ENCODE results near the gene PTAFR. TPM values are rescaled to one million over a fixed set of nuclear protein-coding genes. Genes with fewer than 3 reads are reported as not detected.

PTAFR gene
- total and polyA plus RNA-seq, 2 of the 4 experiments (the other 2 are of a cell fraction), result 0.17 to 0.18 TPM

- H2AFZ ChIP-seq (replicated peaks; ENCODE audit: low read length, poor library complexity), result no peak overlapping the region
- no peak overlapping the region for H2BK15ac ChIP-seq (ENCODE audit: low read depth, low read length)
- peak overlapping the region; percentile 62 for H2AK9ac ChIP-seq (replicated peaks; ENCODE audit: low read depth, low read length, poor library complexity)
- H2BK5ac ChIP-seq (ENCODE audit: low read depth, low read length, poor library complexity, severe bottlenecking), result no peak overlapping the region
- H3K56ac ChIP-seq (ENCODE audit: extremely low read depth, insufficient read depth, low read length), result no peak overlapping the region
- H4K91ac ChIP-seq (ENCODE audit: insufficient read depth, low read depth, low read length), result no peak overlapping the region
- H3K79me1 ChIP-seq (ENCODE audit: low read depth in 1 of 2, low read length in 2 of 2), result no peaks in the 10 kb centered on the region
- CTCF ChIA-PET, result no interaction called here
- H2AK5ac ChIP-seq (ENCODE audit: low read depth, low read length), result peak overlapping the region; percentile 43; the same call in 1 of the 2 replicates
- POLR2A ChIA-PET (ENCODE audit: unreplicated experiment), result interaction anchor here (0.6 kb wide), 1 partner anchor 329 kb away, joined by 3 read pairs; no protein-coding TSS in a partner anchor
- 0 out of 4 replicates have a peak overlapping the region, but pooled peaks of 1 of the 2 experiments have one; percentile 29 for H4K8ac ChIP-seq (ENCODE audit: low read depth in 2 of 2, low read length in 2 of 2)
- H3K23ac ChIP-seq (ENCODE audit: low read depth, low read length), result no peak overlapping the region
- no peaks in the 10 kb centered on the region for H3K9me3 ChIP-seq (ENCODE audit: control insufficient read depth, insufficient read depth, low read length)
- no peaks in the 10 kb centered on the region for H3K27me3 ChIP-seq (ENCODE audit: control insufficient read depth, insufficient read depth, low read length)
- H2BK120ac ChIP-seq (ENCODE audit: low read depth, low read length), result no peak overlapping the region
- H3K9me1 ChIP-seq (ENCODE audit: insufficient read depth, low read length), result peaks cover 11% of the 10 kb centered on the region; the same call in 1 of the 2 replicates
- H3K4me3 ChIP-seq (ENCODE audit: insufficient read depth, low read depth, low read length), result no peak overlapping the region
- no peaks in the 10 kb centered on the region for H3K36me3 ChIP-seq (ENCODE audit: control insufficient read depth, insufficient read depth, low read length)
- H3K9ac ChIP-seq (ENCODE audit: low read depth, low read length), result no peak overlapping the region
- ATAC-seq (ENCODE audit: low read depth) (peak; percentile 51), DNase-seq (no peak)
- BruUV-seq (replicated peaks), result no TSS peak
- H3K18ac ChIP-seq (ENCODE audit: low read depth, low read length), result no peak overlapping the region; the same call in 1 of the 2 replicates
- no peaks in the 10 kb centered on the region for H4K20me1 ChIP-seq (ENCODE audit: insufficient read depth, low read length)
- intact Hi-C loops (cut with micrococcal nuclease) (no loop called here), in situ Hi-C loops (cut with MboI; ENCODE audit: low sequenced_read_pairs) (no loop called here), dilution Hi-C loops (cut with HindIII; ENCODE audit: low sequenced_read_pairs, unreplicated experiment) (no loop called here)
- 55% methylated on average over 2 of the region's 8 CpGs; no CpG with 5 or more reads in 1 of the 2 experiments for WGBS, 2 experiments (ENCODE audit: extremely low coverage in 2 of 2, insufficient read length in 1 of 2)
- H3K4me1 ChIP-seq (ENCODE audit: control insufficient read depth, insufficient read depth, low read length), result peaks cover 22% of the 10 kb centered on the region
- no peak overlapping the region for H4K5ac ChIP-seq (ENCODE audit: low read depth, low read length)
- H3K4ac ChIP-seq (ENCODE audit: low read depth, low read length), result no peak overlapping the region; the same call in 1 of the 2 replicates
- TF ChIP-seq USF2 (IDR thresholded peaks at IDR 0.05; ENCODE audit: low read depth, low read length) (no peak), NFE2L2 (IDR thresholded peaks at IDR 0.05; ENCODE audit: low read depth, low read length) (no peak), CEBPB (IDR thresholded peaks at IDR 0.05; ENCODE audit: low read depth, low read length) (no peak), RAD21 (IDR thresholded peaks at IDR 0.05; ENCODE audit: low read length) (no peak), ELK1 (IDR thresholded peaks at IDR 0.05; ENCODE audit: borderline replicate concordance, low read depth, low read length) (no peak), CTCF (conservative IDR thresholded peaks at IDR 0.05; ENCODE audit: low read depth, low read length) (no peak)
- H3K27ac ChIP-seq (ENCODE audit: insufficient read depth, low read length), result no peak overlapping the region
- no peak overlapping the region for H3K14ac ChIP-seq (replicated peaks; ENCODE audit: low read depth, low read length)
- H2BK20ac ChIP-seq (ENCODE audit: low read depth, low read length), result no peak overlapping the region
- no peak overlapping the region for H3K4me2 ChIP-seq (ENCODE audit: low read depth, low read length)
Observed at GRCh38 chr1:28175955-28176485, 470 bp downstream of the PTAFR start.
